ENCODE measurements around the gene CHEK2. TPM values are rescaled to one million over a fixed set of nuclear protein-coding genes. Genes with fewer than 3 reads are reported as not detected.
"Not testable (repeated sequence)": the region's sequence is repeated elsewhere in the genome, so short reads cannot be mapped to it uniquely, and the experiment has no call there.

The CHEK2 gene
- total and polyA plus RNA-seq, 4 donors, result 6.0 to 10.4 (median 9.3) TPM

DNA sequence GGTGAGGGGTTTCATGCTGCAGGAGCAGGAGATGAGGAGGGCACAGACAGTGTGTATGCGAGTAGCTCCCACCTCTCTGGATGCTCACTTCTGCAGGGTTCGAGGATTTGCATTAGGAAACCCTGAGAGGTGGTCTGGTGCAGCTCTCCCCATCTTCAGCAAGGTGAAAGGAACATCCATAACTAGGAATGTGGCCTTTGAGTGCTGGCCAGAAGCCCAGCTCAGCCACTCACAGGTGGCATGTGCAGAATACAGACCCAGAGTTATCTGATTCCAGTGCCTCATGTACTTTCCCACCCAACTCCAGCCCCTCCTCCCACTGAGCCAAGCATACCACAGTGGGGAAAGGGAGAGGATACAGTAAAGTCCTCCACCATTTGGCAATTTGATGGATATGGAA, 51.8 kb downstream of the CHEK2 start:
- not testable (repeated sequence) for H3K27me3 ChIP-seq (ENCODE audit: control insufficient read depth in 3 of 3, insufficient read depth in 3 of 3, low read length in 2 of 3); ATAC-seq (ENCODE audit: insufficient read depth, low FRiP score); H3K4me3 ChIP-seq; DNase-seq; H3K4me1 ChIP-seq (ENCODE audit: control insufficient read depth in 5 of 5, insufficient read depth in 5 of 5, low read length in 5 of 5); H3K36me3 ChIP-seq (ENCODE audit: control insufficient read depth in 4 of 4, insufficient read depth in 4 of 4, low read length in 4 of 4); H3K9ac ChIP-seq (ENCODE audit: insufficient read depth in 1 of 2, low read length in 2 of 2); H3K27ac ChIP-seq (ENCODE audit: low read depth in 1 of 2, low read length in 1 of 2); H3K9me3 ChIP-seq (ENCODE audit: control insufficient read depth in 4 of 4, insufficient read depth in 3 of 4, low read length in 3 of 4)
- 96 to 97% methylated on average over 2 of the region's 2 CpGs for WGBS, 2 donors

DNA sequence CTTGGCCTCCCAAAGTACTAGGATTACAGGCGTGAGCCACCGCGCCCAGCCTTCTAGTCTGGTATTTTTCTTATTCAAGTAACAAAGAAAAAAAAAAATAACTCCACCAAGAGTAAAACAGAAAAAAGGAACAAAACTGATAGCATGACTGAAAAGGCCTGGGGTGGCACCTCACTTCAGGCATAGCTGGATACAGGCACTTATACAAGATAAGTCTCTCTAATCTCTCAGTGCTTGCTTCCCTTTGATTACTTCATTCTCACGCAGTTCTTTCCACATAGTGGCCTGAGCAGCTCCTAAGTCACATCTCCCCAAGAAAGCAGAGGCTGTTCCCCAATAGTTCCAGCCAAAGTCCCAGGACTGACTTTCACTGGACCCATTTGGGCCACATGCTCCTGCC, 58.7 kb downstream of the CHEK2 start:
- not testable (repeated sequence) for ATAC-seq (ENCODE audit: insufficient read depth, low FRiP score); H3K9me3 ChIP-seq (ENCODE audit: control insufficient read depth in 4 of 4, insufficient read depth in 3 of 4, low read length in 3 of 4); H3K9ac ChIP-seq (ENCODE audit: insufficient read depth in 1 of 2, low read length in 2 of 2); H3K27ac ChIP-seq (ENCODE audit: low read depth in 1 of 2, low read length in 1 of 2); DNase-seq; H3K4me3 ChIP-seq; H3K27me3 ChIP-seq (ENCODE audit: control insufficient read depth in 3 of 3, insufficient read depth in 3 of 3, low read length in 2 of 3); H3K36me3 ChIP-seq (ENCODE audit: control insufficient read depth in 4 of 4, insufficient read depth in 4 of 4, low read length in 4 of 4); H3K4me1 ChIP-seq (ENCODE audit: control insufficient read depth in 5 of 5, insufficient read depth in 5 of 5, low read length in 5 of 5)
- WGBS, 2 donors, result 83 to 84% methylated on average over 4 of the region's 4 CpGs

- WGBS, 2 donors, result 64 to 73% methylated on average over 4 to 5 of the region's 5 CpGs
- H3K36me3 ChIP-seq (ENCODE audit: control insufficient read depth in 4 of 4, insufficient read depth in 4 of 4, low read length in 4 of 4); H3K27me3 ChIP-seq (ENCODE audit: control insufficient read depth in 3 of 3, insufficient read depth in 3 of 3, low read length in 2 of 3); H3K4me3 ChIP-seq; ATAC-seq (ENCODE audit: insufficient read depth, low FRiP score); H3K27ac ChIP-seq (ENCODE audit: low read depth in 1 of 2, low read length in 1 of 2); H3K9me3 ChIP-seq (ENCODE audit: control insufficient read depth in 4 of 4, insufficient read depth in 3 of 4, low read length in 3 of 4); H3K4me1 ChIP-seq (ENCODE audit: control insufficient read depth in 5 of 5, insufficient read depth in 5 of 5, low read length in 5 of 5); H3K9ac ChIP-seq (ENCODE audit: insufficient read depth in 1 of 2, low read length in 2 of 2): not testable (repeated sequence)
- peak in 1 of 3 donors; percentile 10 for DNase-seq
Measured at GRCh38 chr22:28680813-28681490, 60.7 kb downstream of the CHEK2 start.

- Histone ChIP-seq H3K4me3 (peak within 1 kb of the TSS; percentile 77), H3K27ac (ENCODE audit: low read depth in 1 of 2, low read length in 1 of 2) (peak within 1 kb of the TSS; percentile 63 to 67), H3K9ac (ENCODE audit: insufficient read depth in 1 of 2, low read length in 2 of 2) (peak within 1 kb of the TSS; percentile 37 to 82)
- not testable (repeated sequence) for H3K4me1 ChIP-seq (ENCODE audit: control insufficient read depth in 5 of 5, insufficient read depth in 5 of 5, low read length in 5 of 5); H3K27me3 ChIP-seq (ENCODE audit: control insufficient read depth in 3 of 3, insufficient read depth in 3 of 3, low read length in 2 of 3); ATAC-seq (ENCODE audit: insufficient read depth, low FRiP score); H3K9me3 ChIP-seq (ENCODE audit: control insufficient read depth in 4 of 4, insufficient read depth in 3 of 4, low read length in 3 of 4); H3K36me3 ChIP-seq (ENCODE audit: control insufficient read depth in 4 of 4, insufficient read depth in 4 of 4, low read length in 4 of 4)
- WGBS, 2 donors, result 5 to 7% methylated on average over 77 to 101 of the region's 101 CpGs
- peak; percentile 90 to 96 (median 91) for DNase-seq
Measured at GRCh38 chr22:28679611-28680287, 61.9 kb downstream of the CHEK2 start, which contains the start of gene TTC28. Gene TTC28 (minus strand): TSS chr22:28679840. CDS start chr22:28679723, 117 bp downstream.

DNA sequence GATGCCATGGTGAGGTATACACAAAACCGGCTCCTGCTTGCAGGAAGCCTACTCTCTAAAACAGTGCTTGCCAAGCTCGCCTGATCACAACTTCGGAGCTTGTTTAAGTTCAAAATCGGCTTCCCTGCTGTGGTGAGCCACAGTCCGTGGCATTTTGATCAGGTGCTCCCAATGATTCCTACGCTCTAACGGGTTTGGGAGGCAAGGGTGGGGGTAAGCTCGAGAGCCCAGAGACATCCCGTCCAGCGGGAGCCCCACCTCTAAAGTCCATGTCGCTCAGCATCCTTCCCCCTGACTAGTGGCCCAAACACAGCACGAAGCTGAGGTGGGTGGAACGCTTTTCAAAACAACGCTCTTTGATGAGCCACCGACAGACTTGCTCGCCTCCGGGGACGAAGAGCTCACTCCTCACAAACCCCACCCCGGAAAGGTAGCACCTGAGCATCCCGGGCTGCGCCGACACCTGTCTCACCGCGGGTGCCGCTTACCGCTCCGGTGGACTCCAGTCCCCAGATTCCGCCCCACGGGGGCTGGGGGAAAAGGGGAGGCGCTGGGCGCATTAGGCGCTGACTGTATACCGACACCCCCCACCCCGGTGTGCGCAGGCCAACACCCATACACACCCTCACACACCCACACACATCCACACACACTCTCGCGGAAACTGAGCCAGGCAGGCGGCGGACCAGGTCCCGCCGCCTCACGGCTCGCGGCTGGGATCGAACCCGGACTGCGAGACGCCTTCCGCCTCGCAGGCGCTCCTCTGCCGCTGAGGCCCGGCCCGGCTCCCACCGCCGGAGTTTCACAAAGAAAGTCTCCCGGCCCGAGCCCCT, 62.6 kb downstream of the CHEK2 start:
- peak overlapping the region; percentile 77 for H3K4me3 ChIP-seq
- peak overlapping the region; percentile 37 to 82 for H3K9ac ChIP-seq (ENCODE audit: insufficient read depth in 1 of 2, low read length in 2 of 2)
- H3K9me3 ChIP-seq (ENCODE audit: control insufficient read depth in 4 of 4, insufficient read depth in 3 of 4, low read length in 3 of 4); ATAC-seq (ENCODE audit: insufficient read depth, low FRiP score); H3K4me1 ChIP-seq (ENCODE audit: control insufficient read depth in 5 of 5, insufficient read depth in 5 of 5, low read length in 5 of 5); H3K27me3 ChIP-seq (ENCODE audit: control insufficient read depth in 3 of 3, insufficient read depth in 3 of 3, low read length in 2 of 3); H3K36me3 ChIP-seq (ENCODE audit: control insufficient read depth in 4 of 4, insufficient read depth in 4 of 4, low read length in 4 of 4): not testable (repeated sequence)
- peak overlapping the region; percentile 63 to 67 for H3K27ac ChIP-seq (ENCODE audit: low read depth in 1 of 2, low read length in 1 of 2)
- DNase-seq, result peak in 2 of 3 donors; percentile 36 to 42
- WGBS, 2 donors, result 19 to 24% methylated on average over 46 to 58 of the region's 58 CpGs

DNA sequence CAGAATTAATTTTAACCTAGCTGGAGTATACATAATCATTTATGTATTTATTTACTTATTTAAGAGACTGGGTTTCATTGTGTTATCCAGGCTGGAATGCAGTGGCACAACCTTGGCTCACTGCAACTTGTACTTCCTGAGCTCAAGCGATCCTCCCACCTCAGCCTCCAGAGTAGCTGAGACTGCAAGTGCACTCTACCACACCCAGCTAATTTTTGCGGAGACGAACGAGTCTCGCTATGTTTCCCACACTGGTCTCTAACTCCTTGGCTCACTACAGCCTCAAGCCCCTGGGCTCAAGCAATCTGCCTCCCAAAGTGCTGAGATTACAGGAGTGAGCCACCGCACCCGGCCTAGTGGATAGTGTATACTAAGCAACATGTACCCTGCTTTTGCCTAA, 63.5 kb downstream of the CHEK2 start:
- not testable (repeated sequence) for H3K4me1 ChIP-seq (ENCODE audit: control insufficient read depth in 5 of 5, insufficient read depth in 5 of 5, low read length in 5 of 5); DNase-seq; H3K36me3 ChIP-seq (ENCODE audit: control insufficient read depth in 4 of 4, insufficient read depth in 4 of 4, low read length in 4 of 4); H3K4me3 ChIP-seq; H3K27me3 ChIP-seq (ENCODE audit: control insufficient read depth in 3 of 3, insufficient read depth in 3 of 3, low read length in 2 of 3); H3K9ac ChIP-seq (ENCODE audit: insufficient read depth in 1 of 2, low read length in 2 of 2); H3K9me3 ChIP-seq (ENCODE audit: control insufficient read depth in 4 of 4, insufficient read depth in 3 of 4, low read length in 3 of 4); H3K27ac ChIP-seq (ENCODE audit: low read depth in 1 of 2, low read length in 1 of 2); ATAC-seq (ENCODE audit: insufficient read depth, low FRiP score)
- WGBS, 2 donors, result 63 to 81% methylated on average over 7 of the region's 7 CpGs

All from lung (tissue), 10 donors.